GM03348 (cell line): Measurements from ENCODE around the gene KCNQ5.

Source experiments
- DNase-seq: peaks from one replicate; pipeline ENCODE4 v3.0.0; 2012; ENCODE audit warnings: low spot score

Gene KCNQ5

GRCh38 chr6:73123632-73124329, 501.9 kb downstream of the KCNQ5 start:
- no peak for DNase-seq

- DNase-seq, result peak; percentile 81
Measured at GRCh38 chr6:73129653-73130443, 508.0 kb downstream of the KCNQ5 start.

- no peak for DNase-seq
Measured at GRCh38 chr6:73131706-73132105, 509.8 kb downstream of the KCNQ5 start.

GRCh38 chr6:73134588-73134987, 512.7 kb downstream of the KCNQ5 start:
- peak; percentile 12 for DNase-seq

- DNase-seq, result no peak
Measured at GRCh38 chr6:73139681-73140383, 518.0 kb downstream of the KCNQ5 start.

- no peak for DNase-seq
Measured at GRCh38 chr6:73143551-73143950, 521.7 kb downstream of the KCNQ5 start.

- DNase-seq, result no peak
Measured at GRCh38 chr6:73144516-73144915, 522.7 kb downstream of the KCNQ5 start.

GRCh38 chr6:73145690-73146089, 523.8 kb downstream of the KCNQ5 start:
- no peak for DNase-seq

GRCh38 chr6:73151732-73152131, 529.9 kb downstream of the KCNQ5 start:
- DNase-seq, result no peak

- no peak for DNase-seq
Measured at GRCh38 chr6:73152556-73152955, 530.7 kb downstream of the KCNQ5 start.

GRCh38 chr6:73152966-73153757, 531.3 kb downstream of the KCNQ5 start:
- DNase-seq, result peak; percentile 12

GRCh38 chr6:73156793-73157767, 535.2 kb downstream of the KCNQ5 start:
- no peak for DNase-seq

- no peak for DNase-seq
Measured at GRCh38 chr6:73157870-73158269, 536.0 kb downstream of the KCNQ5 start.

GRCh38 chr6:73169111-73169510, 547.2 kb downstream of the KCNQ5 start:
- no peak for DNase-seq

GRCh38 chr6:73169633-73170032, 547.8 kb downstream of the KCNQ5 start:
- DNase-seq, result no peak

GRCh38 chr6:73174646-73175045, 552.8 kb downstream of the KCNQ5 start:
- no peak for DNase-seq

GRCh38 chr6:73176057-73176456, 554.2 kb downstream of the KCNQ5 start:
- DNase-seq, result no peak

- no peak for DNase-seq
Measured at GRCh38 chr6:73177221-73177944, 555.5 kb downstream of the KCNQ5 start.

- DNase-seq, result peak; percentile 20
Measured at GRCh38 chr6:73180076-73180738, 558.3 kb downstream of the KCNQ5 start.
